ENCODE results near the gene SNAPC4. TPM values are rescaled to one million over a fixed set of nuclear protein-coding genes. Genes with fewer than 3 reads are reported as not detected.
A peak's percentile ranks its signal among the peaks of the same experiment; 100 is the strongest.

The SNAPC4 gene
- polyA plus RNA-seq, 2 of the 4 experiments (the other 2 are of a cell fraction): 2.7 to 10.3 TPM

DNA sequence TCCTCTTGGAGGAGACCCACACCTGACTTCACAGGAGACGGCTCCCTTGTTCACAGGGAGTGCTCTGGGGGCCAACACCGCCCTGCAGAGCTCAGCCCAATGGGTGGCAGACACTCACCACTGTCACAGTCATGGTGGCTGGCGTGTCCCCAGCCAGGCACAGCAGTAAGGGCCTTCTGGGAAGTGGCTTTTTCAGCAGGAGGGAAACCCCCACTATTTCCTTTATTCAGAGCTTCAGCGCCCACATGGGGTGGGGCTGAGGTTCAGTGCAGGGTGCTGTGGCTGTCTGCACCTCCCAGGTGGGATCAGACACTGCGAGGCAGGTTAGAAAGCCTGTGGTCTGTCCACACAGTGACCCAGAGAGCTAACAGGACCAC is 3.6 kb upstream of the SNAPC4 start:
- TF ChIP-seq KDM1A (IDR thresholded peaks at IDR 0.05; ENCODE audit: low read depth) (no peak), TP53 (CRISPR knock-in tag; IDR thresholded peaks at IDR 0.05) (no peak), JUNB (IDR thresholded peaks at IDR 0.05) (no peak), RCOR1 (IDR thresholded peaks at IDR 0.05; ENCODE audit: low read depth, low read length) (no peak), ZSCAN20 (CRISPR knock-in tag; IDR thresholded peaks at IDR 0.05) (no peak), ZNF302 (CRISPR knock-in tag; IDR thresholded peaks at IDR 0.05) (no peak), RAD21 (conservative IDR thresholded peaks at IDR 0.05 in 1 of 2, IDR thresholded peaks at IDR 0.05 in 1 of 2) (no peak), KDM5A (IDR thresholded peaks at IDR 0.05) (no peak), POLR2A (IDR thresholded peaks at IDR 0.05; ENCODE audit: low read length) (no peak), CEBPB (IDR thresholded peaks at IDR 0.05) (no peak)
- no peak overlapping the region for H3K4me3 ChIP-seq
- FAIRE-seq (no peak), ATAC-seq (no peak), DNase-seq (ENCODE audit: low read depth in 1 of 2, low spot score in 1 of 2) (no peak)
- no peak overlapping the region for H3K27ac ChIP-seq
- no peaks in the 10 kb centered on the region for H3K9me3 ChIP-seq
- H3K4me1 ChIP-seq: peaks cover 10% of the 10 kb centered on the region; the same call in 2 of the 3 replicates
- ChIA-PET CTCF (interaction anchor here (0.7 to 3.8 kb wide), 6 partner anchors 10 to 226 kb away, joined by 3 to 19 read pairs (median 4); partner anchors contain the start of gene DNLZ), POLR2A (no interaction called here)
- 96% methylated on average over 5 of the region's 5 CpGs for WGBS (ENCODE audit: missing lambda C conversion rate)
- H3K4me2 ChIP-seq: no peak overlapping the region

GRCh38 chr9:136402067-136402466 is 2.1 kb upstream of the SNAPC4 start:
- CTCF ChIA-PET: interaction anchor here (0.7 to 8.9 kb wide), 10 partner anchors 10 to 230 kb away, joined by 3 to 100 read pairs (median 6); partner anchors contain the start of gene DNLZ
- no peak for FAIRE-seq
- no peak overlapping the region for H3K4me3 ChIP-seq
- no peak overlapping the region for H3K4me2 ChIP-seq
- POLR2A ChIA-PET: interaction anchor here (1.4 to 6.7 kb wide), 3 partner anchors 10 to 39 kb away, joined by 4 to 33 read pairs (median 5); partner anchors contain the start of gene DNLZ
- no peak overlapping the region for H3K27ac ChIP-seq
- WGBS (ENCODE audit: missing lambda C conversion rate): 80% methylated on average over 13 of the region's 13 CpGs
- no peak for ATAC-seq
- no peak for DNase-seq (ENCODE audit: low read depth in 1 of 2, low spot score in 1 of 2)
- TF ChIP-seq HOXA7 (CRISPR knock-in tag; IDR thresholded peaks at IDR 0.05) (no peak), NFE2L2 (conservative IDR thresholded peaks at IDR 0.05; ENCODE audit: low read length) (no peak), SMC3 (IDR thresholded peaks at IDR 0.05) (no peak), HEYL (CRISPR knock-in tag; IDR thresholded peaks at IDR 0.05) (no peak)
- H3K9me3 ChIP-seq: no peaks in the 10 kb centered on the region
- H3K4me1 ChIP-seq: peaks cover 14% of the 10 kb centered on the region; the same call in 2 of the 3 replicates

- H3K9me3 ChIP-seq: no peaks in the 10 kb centered on the region
- no peak for FAIRE-seq
- ATAC-seq: no peak
- ChIA-PET CTCF (interaction anchor here (0.6 to 8.9 kb wide), 28 partner anchors 8 to 326 kb away, joined by 3 to 100 read pairs (median 4); partner anchors contain the start of genes DNLZ, ENTR1 and PMPCA), POLR2A (interaction anchor here (1.4 to 6.7 kb wide), 3 partner anchors 10 to 38 kb away, joined by 4 to 33 read pairs (median 5); partner anchors contain the start of gene DNLZ)
- TF ChIP-seq, protein P1, sequence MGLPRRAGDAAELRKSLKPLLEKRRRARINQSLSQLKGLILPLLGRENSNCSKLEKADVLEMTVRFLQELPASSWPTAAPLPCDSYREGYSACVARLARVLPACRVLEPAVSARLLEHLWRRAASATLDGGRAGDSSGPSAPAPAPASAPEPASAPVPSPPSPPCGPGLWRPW (IDR thresholded peaks at IDR 0.05): no peak
- peak; percentile 42; the same call in 1 of the 2 replicates for TF ChIP-seq POLR2AphosphoS2 (conservative IDR thresholded peaks at IDR 0.05; ENCODE audit: low read length)
- H3K27ac ChIP-seq: no peak overlapping the region
- WGBS (ENCODE audit: missing lambda C conversion rate): 92% methylated on average over 18 of the region's 18 CpGs
- H3K4me3 ChIP-seq: no peak overlapping the region
- H3K4me2 ChIP-seq: no peak overlapping the region
- H3K4me1 ChIP-seq: peaks cover 14% of the 10 kb centered on the region; the same call in 2 of the 3 replicates
- no peak for DNase-seq (ENCODE audit: low read depth in 1 of 2, low spot score in 1 of 2)
Observed at GRCh38 chr9:136401173-136401922, 1.4 kb upstream of the SNAPC4 start.

DNA sequence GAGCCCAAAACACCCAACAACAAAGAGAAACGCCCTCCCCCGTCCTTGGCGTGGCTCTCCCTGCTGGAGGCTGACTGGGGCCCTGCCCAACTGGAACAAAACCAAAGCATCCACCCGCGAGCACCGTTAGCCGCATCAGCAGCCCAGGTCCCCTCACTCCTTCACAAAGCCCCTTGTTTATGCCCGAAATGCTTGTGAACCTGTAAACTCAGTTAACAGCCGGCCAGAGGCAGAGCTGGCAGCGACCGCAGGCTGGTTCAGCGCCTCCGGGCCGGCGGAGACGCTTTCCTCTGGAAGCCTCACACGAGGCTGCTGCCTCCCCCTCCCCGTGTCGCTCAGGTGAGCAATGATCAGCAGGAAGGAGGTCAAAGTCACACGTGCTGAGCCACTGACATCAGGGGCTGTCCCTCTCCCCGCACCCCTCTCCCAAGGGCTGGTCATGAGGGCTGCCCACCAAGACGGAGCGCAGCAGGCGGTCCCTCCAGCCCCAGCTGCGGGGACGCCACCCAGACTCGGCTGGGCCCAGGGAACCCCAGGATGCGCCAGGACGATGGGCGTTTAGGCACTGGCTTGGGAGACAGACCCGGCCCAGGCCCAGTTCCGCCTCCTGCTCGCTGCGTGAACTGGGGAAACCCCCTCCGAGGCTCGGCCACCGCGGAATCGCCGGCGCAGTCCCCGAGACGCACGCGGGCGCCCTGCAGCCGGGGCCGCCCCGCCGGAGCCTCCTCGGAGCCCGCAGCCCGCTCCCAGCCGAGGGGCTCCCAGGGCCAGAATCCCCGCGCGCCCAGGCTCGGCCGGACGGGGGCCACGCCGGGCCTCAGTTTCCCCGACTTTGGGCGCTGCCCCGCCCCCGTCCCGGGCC is 563 bp downstream of the SNAPC4 start:
- no peak for FAIRE-seq
- ATAC-seq: peak; percentile 16 to 37; a peak in 3 of 6 replicates
- ChIA-PET CTCF (interaction anchor here (0.8 to 8.9 kb wide), 11 partner anchors 7 to 273 kb away, joined by 3 to 100 read pairs (median 4); no protein-coding TSS in a partner anchor), POLR2A (interaction anchor here (6.7 kb wide), 1 partner anchor 36 kb away, joined by 33 read pairs; the partner anchor contains the start of gene DNLZ)
- TF ChIP-seq RARB (CRISPR knock-in tag; IDR thresholded peaks at IDR 0.05) (no peak), MYC (IDR thresholded peaks at IDR 0.05; ENCODE audit: borderline replicate concordance, low read length) (0 out of 2 replicates have a peak, but pooled peaks have one; percentile 29), TP53 (CRISPR knock-in tag; IDR thresholded peaks at IDR 0.05) (0 out of 2 replicates have a peak, but pooled peaks have one; percentile 60)
- peak overlapping the region; percentile 94 for H3K4me2 ChIP-seq
- peak overlapping the region; percentile 98 to 99 for H3K27ac ChIP-seq
- DNase-seq (ENCODE audit: low read depth in 1 of 2, low spot score in 1 of 2): no peak
- no peaks in the 10 kb centered on the region for H3K9me3 ChIP-seq
- peaks cover 14% of the 10 kb centered on the region; the same call in 2 of the 3 replicates for H3K4me1 ChIP-seq
- peak overlapping the region; percentile 100 for H3K4me3 ChIP-seq
- 3% methylated on average over 31 of the region's 67 CpGs for WGBS (ENCODE audit: missing lambda C conversion rate)

Measured in A549 (cell line).